ENCODE data around the gene SLC25A52.
"Not testable (repeated sequence)": the region's sequence is repeated elsewhere in the genome, so short reads cannot be mapped to it uniquely, and the experiment has no call there.

SLC25A52 gene

DNA sequence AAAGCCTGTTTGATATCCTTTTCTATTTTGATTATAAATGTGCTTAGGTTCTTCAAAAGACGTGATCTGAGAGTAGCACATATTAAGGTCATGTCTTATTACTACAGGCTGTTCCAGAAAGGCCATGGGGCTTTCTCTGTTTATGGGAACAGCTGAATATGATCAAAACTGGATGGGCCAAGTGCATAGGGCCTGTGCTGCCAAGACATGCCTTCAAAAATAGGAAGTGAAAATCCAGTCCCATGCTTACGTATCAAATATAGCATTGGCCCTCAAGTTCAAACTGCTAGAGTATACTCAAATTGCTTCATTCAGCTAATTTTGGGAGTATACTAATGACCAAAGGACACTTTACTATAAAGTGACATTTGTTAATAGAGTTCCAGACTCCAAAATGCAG is 24.1 kb downstream of the SLC25A52 start:
- Mint-ChIP-seq H3K9me3 (peaks cover 19% of the 10 kb centered on the region), H3K36me3 (ENCODE audit: low read depth) (no peaks in the 10 kb centered on the region)

DNA sequence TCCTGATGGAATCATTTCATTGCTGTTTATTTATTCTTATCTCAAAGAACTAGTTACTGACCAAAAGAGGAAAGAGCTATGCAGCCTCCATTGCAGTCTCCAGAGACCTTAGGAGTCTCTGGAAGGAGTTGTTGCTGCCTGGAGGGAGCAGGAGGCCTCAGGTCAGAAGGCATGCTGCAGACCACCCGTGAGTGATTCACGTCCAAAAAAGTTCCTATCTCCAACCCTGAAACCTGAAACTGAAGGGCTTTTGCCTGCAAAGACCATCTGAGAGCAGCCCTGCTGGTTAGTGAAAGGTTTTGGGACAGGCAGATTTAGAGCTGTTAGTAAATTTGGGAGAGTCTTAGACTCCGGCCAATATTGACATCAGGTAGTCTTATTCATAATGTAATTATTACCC is 29.1 kb downstream of the SLC25A52 start:
- TF ChIP-seq, protein P1, sequence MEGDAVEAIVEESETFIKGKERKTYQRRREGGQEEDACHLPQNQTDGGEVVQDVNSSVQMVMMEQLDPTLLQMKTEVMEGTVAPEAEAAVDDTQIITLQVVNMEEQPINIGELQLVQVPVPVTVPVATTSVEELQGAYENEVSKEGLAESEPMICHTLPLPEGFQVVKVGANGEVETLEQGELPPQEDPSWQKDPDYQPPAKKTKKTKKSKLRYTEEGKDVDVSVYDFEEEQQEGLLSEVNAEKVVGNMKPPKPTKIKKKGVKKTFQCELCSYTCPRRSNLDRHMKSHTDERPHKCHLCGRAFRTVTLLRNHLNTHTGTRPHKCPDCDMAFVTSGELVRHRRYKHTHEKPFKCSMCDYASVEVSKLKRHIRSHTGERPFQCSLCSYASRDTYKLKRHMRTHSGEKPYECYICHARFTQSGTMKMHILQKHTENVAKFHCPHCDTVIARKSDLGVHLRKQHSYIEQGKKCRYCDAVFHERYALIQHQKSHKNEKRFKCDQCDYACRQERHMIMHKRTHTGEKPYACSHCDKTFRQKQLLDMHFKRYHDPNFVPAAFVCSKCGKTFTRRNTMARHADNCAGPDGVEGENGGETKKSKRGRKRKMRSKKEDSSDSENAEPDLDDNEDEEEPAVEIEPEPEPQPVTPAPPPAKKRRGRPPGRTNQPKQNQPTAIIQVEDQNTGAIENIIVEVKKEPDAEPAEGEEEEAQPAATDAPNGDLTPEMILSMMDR (IDR thresholded peaks at IDR 0.05): no peak
- Mint-ChIP-seq H3K27ac (peak overlapping the region; percentile 10), H3K4me1 (peaks cover 13% of the 10 kb centered on the region), H3K4me3 (no peak overlapping the region), H3K9me3 (peaks cover 8% of the 10 kb centered on the region), H3K36me3 (ENCODE audit: low read depth) (no peaks in the 10 kb centered on the region), H3K27me3 (ENCODE audit: low read depth, poor library complexity) (no peaks in the 10 kb centered on the region)
- peak; percentile 8 for DNase-seq

More for the DNA sequence above, 24.1 kb downstream of the SLC25A52 start:
- TF ChIP-seq, protein P1 (IDR thresholded peaks at IDR 0.05): no peak
- no peak for DNase-seq
- Mint-ChIP-seq H3K27me3 (ENCODE audit: low read depth, poor library complexity) (no peaks in the 10 kb centered on the region), H3K4me3 (no peak overlapping the region), H3K27ac (no peak overlapping the region), H3K4me1 (peaks cover 6% of the 10 kb centered on the region)

DNA sequence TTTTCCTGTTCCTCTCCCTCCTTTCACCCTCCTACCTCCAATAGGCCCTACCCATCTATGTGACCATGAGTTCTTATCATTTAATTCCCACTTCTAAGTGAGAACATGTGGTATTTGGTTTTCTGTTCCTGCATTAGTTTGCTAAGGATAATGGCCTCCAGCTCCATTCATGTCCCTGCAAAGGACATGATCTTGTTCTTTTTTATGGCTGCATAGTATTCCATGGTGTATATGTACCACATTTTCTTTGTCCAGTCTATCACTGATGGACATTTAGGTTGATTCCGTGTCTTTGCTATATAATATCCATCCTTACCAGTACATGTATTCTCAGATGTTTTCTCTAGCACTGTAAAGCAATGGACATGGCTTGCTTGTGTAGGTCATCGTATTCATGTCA is 31.5 kb downstream of the SLC25A52 start:
- peaks cover 16% of the 10 kb centered on the region for H3K4me1 Mint-ChIP-seq
- H3K4me3 Mint-ChIP-seq; DNase-seq; H3K36me3 Mint-ChIP-seq (ENCODE audit: low read depth); H3K9me3 Mint-ChIP-seq; H3K27ac Mint-ChIP-seq; H3K27me3 Mint-ChIP-seq (ENCODE audit: low read depth, poor library complexity): not testable (repeated sequence)

DNA sequence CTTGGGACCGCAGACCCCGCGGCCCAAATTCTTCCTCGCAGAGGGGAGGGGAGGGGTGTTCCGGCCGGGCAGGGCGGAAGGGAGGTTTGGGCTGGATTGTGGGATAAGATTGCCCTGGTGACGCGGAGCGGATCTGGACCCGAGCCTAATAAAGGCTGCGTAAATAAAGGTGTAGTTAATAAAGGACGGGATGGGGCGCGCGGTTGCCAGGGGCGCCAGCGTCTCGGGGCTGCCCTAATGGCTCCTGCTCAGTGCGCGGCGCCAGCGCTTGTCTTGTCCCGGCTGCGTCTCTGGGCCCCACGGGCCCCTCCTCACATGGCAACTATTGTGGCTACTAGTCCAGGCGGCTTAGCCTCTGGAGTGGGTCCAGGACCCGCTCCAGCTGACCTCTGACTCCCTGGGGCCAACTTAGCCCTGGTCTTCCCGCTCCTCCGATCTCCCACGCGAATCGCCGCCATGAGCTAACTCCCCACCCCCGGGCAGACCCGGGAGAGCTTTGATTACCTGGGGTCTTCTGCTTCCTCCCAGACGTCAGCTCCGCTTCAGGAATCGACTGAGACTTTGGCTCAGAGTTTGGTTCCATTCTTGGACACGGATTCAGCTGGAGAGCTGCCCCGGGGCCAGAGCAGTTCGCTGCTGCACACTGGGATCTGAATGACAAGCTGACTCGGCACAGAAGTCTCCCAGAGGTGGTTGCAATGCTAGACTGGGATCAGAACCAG is 36.5 kb downstream of the SLC25A52 start:
- H3K36me3 Mint-ChIP-seq (ENCODE audit: low read depth): no peaks in the 10 kb centered on the region
- TF ChIP-seq, protein P1 (IDR thresholded peaks at IDR 0.05): no peak
- H3K27ac Mint-ChIP-seq: no peak overlapping the region
- H3K27me3 Mint-ChIP-seq (ENCODE audit: low read depth, poor library complexity): no peaks in the 10 kb centered on the region
- no peak for DNase-seq
- H3K4me3 Mint-ChIP-seq: no peak overlapping the region
- peaks cover 10% of the 10 kb centered on the region for H3K4me1 Mint-ChIP-seq
- peaks cover 11% of the 10 kb centered on the region for H3K9me3 Mint-ChIP-seq

DNA sequence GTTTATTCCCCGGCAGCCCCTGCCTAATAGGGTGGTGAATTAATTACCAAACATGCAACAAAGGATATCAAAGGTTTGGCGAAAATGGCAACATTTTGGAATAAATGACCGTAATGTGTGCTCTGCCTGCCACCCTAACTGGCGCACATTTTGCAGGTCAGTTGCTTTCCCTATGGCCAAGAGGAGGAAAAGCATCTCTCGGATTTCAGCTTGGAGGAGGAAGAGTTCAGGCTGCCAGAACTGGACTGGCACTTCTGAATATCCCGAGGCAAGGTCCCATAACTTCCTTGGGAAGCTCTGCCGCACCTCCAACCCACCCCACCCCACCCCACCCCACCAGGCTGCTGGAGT is 37.1 kb downstream of the SLC25A52 start:
- peaks cover 10% of the 10 kb centered on the region for H3K4me1 Mint-ChIP-seq
- H3K4me3 Mint-ChIP-seq: no peak overlapping the region
- H3K27me3 Mint-ChIP-seq (ENCODE audit: low read depth, poor library complexity): no peaks in the 10 kb centered on the region
- peak overlapping the region; percentile 29 for H3K27ac Mint-ChIP-seq
- TF ChIP-seq, protein P1 (IDR thresholded peaks at IDR 0.05): no peak
- no peaks in the 10 kb centered on the region for H3K36me3 Mint-ChIP-seq (ENCODE audit: low read depth)
- no peak for DNase-seq
- peaks cover 16% of the 10 kb centered on the region for H3K9me3 Mint-ChIP-seq

DNA sequence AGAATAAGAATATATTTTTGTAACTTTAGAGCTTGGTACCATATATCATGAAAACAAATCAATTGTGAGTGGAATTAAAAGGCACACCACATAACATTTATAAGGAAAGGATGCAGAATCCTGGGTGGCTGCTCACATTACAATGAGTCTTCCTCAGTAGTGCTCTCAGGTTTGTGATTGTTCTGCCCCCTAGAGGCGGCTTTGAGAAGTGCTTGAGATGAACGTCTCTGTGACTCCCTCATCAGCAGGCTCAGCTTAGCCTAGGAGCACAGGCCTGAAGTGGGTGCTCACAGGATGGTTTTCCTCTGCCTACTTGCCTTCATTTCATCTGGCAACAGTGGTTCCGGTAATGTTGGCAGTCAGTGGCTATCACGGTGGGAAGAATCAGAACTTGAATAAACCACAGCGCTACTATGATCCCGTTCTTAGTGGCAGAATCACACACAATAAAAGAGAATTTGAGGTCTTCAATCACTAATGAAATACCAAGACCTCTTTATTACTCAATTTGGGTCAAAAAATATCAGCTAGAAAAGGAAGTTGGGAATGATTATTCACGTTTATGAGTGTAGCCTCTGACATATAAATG is 38.2 kb downstream of the SLC25A52 start:
- peaks cover 10% of the 10 kb centered on the region for H3K4me1 Mint-ChIP-seq
- H3K36me3 Mint-ChIP-seq (ENCODE audit: low read depth): no peaks in the 10 kb centered on the region
- no peaks in the 10 kb centered on the region for H3K27me3 Mint-ChIP-seq (ENCODE audit: low read depth, poor library complexity)
- DNase-seq: peak; percentile 83
- no peak overlapping the region for H3K27ac Mint-ChIP-seq
- no peak overlapping the region for H3K4me3 Mint-ChIP-seq
- H3K9me3 Mint-ChIP-seq: peaks cover 24% of the 10 kb centered on the region
- TF ChIP-seq, protein P1 (IDR thresholded peaks at IDR 0.05): peak; percentile 86
